ENCODE measurements around the gene PATL1.

Gene PATL1

GRCh38 chr11:59680287-59681154 is 11.7 kb upstream of the PATL1 start:
- H3K4me3 ChIP-seq (replicated peaks; ENCODE audit: low read depth, low read length): no peak overlapping the region
- peak; percentile 84 for TF ChIP-seq CTCF (IDR thresholded peaks at IDR 0.05; ENCODE audit: low read depth, low read length, missing control alignments)
- no peak for DNase-seq (ENCODE audit: extremely low read depth, low read depth)

- no peak for TF ChIP-seq CTCF (IDR thresholded peaks at IDR 0.05; ENCODE audit: low read depth, low read length, missing control alignments)
- no peak overlapping the region for H3K4me3 ChIP-seq (replicated peaks; ENCODE audit: low read depth, low read length)
- no peak for DNase-seq (ENCODE audit: extremely low read depth, low read depth)
Observed at GRCh38 chr11:59679347-59679746, 10.5 kb upstream of the PATL1 start.

- no peak overlapping the region for H3K4me3 ChIP-seq (replicated peaks; ENCODE audit: low read depth, low read length)
- no peak for TF ChIP-seq CTCF (IDR thresholded peaks at IDR 0.05; ENCODE audit: low read depth, low read length, missing control alignments)
- DNase-seq (ENCODE audit: extremely low read depth, low read depth): no peak
Observed at GRCh38 chr11:59678813-59679165, 10.0 kb upstream of the PATL1 start.

GRCh38 chr11:59678118-59678812 is 9.4 kb upstream of the PATL1 start:
- no peak for DNase-seq (ENCODE audit: extremely low read depth, low read depth)
- TF ChIP-seq CTCF (IDR thresholded peaks at IDR 0.05; ENCODE audit: low read depth, low read length, missing control alignments): no peak

GRCh38 chr11:59676205-59676604 is 7.4 kb upstream of the PATL1 start:
- DNase-seq (ENCODE audit: extremely low read depth, low read depth): no peak
- no peak for TF ChIP-seq CTCF (IDR thresholded peaks at IDR 0.05; ENCODE audit: low read depth, low read length, missing control alignments)

More at GRCh38 chr11:59678118-59678812, 9.4 kb upstream of the PATL1 start:
- H3K4me3 ChIP-seq (replicated peaks; ENCODE audit: low read depth, low read length): no peak overlapping the region

GRCh38 chr11:59674291-59674690 is 5.5 kb upstream of the PATL1 start:
- DNase-seq (ENCODE audit: extremely low read depth, low read depth): no peak
- no peak for TF ChIP-seq CTCF (IDR thresholded peaks at IDR 0.05; ENCODE audit: low read depth, low read length, missing control alignments)
- no peak overlapping the region for H3K4me3 ChIP-seq (replicated peaks; ENCODE audit: low read depth, low read length)

More at GRCh38 chr11:59676205-59676604, 7.4 kb upstream of the PATL1 start:
- H3K4me3 ChIP-seq (replicated peaks; ENCODE audit: low read depth, low read length): no peak overlapping the region
